Left lobe of liver (tissue), 2 donors: Measurements from ENCODE around the gene FADS2. TPM values are rescaled to one million over a fixed set of nuclear protein-coding genes. Genes with fewer than 3 reads are reported as not detected.
"Not testable (repeated sequence)": the region's sequence is repeated elsewhere in the genome, so short reads cannot be mapped to it uniquely, and the experiment has no call there.

Experiments used
- ATAC-seq: fragments of 200-7000 bp; cut with Tn5 transposase; one replicate; pipeline ENCODE4 v1.9.1; 2020; ENCODE audit warnings: mild to moderate bottlenecking, moderate library complexity
- DNase-seq: peaks from one replicate; pipeline ENCODE4 v3.0.0-alpha.2; 2020; ENCODE audit warnings: low spot score
- total RNA-seq: library from RNA; stranded (reverse); gene quantifications from one replicate; pipeline ENCODE4 v1.2.1, GENCODE V29; 2021
- donor health status: DM: no; HTN: no; CAD: no; lungs with moderate emphysema.
- donor health status: DM: no; HTN: yes; CAD: no.

The FADS2 gene
- total RNA-seq, 1 donor from 2014 or later, result 113 TPM

DNA sequence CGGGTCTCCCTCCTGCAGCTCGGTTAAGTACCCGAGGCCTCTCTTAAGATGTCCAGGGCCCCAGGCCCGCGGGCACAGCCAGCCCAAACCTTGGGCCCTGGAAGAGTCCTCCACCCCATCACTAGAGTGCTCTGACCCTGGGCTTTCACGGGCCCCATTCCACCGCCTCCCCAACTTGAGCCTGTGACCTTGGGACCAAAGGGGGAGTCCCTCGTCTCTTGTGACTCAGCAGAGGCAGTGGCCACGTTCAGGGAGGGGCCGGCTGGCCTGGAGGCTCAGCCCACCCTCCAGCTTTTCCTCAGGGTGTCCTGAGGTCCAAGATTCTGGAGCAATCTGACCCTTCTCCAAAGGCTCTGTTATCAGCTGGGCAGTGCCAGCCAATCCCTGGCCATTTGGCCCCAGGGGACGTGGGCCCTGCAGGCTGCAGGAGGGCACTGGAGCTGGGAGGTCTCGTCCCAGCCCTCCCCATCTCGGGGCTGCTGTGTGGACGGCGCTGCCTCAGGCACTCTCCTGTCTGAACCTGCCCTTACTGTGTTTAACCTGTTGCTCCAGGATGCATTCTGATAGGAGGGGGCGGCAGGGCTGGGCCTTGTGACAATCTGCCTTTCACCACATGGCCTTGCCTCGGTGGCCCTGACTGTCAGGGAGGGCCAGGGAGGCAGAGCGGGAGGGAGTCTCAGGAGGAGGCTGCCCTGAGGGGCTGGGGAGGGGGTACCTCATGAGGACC is 38.3 kb downstream of the FADS2 start:
- ATAC-seq, result no peak
- no peak for DNase-seq

DNA sequence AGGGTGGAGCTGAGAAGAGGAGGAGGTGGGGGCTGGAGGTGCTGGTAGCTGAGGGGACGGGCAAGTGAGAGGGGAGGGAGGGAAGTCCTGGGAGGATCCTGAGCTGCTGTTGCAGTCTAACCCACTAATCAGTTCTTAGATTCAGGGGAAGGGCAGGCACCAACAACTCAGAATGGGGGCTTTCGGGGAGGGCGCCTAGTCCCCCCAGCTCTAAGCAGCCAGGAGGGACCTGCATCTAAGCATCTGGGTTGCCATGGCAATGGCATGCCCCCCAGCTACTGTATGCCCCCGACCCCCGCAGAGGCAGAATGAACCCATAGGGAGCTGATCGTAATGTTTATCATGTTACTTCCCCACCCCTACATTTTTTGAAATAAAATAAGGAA is 38.9 kb downstream of the FADS2 start:
- ATAC-seq, result no peak
- no peak for DNase-seq

DNA sequence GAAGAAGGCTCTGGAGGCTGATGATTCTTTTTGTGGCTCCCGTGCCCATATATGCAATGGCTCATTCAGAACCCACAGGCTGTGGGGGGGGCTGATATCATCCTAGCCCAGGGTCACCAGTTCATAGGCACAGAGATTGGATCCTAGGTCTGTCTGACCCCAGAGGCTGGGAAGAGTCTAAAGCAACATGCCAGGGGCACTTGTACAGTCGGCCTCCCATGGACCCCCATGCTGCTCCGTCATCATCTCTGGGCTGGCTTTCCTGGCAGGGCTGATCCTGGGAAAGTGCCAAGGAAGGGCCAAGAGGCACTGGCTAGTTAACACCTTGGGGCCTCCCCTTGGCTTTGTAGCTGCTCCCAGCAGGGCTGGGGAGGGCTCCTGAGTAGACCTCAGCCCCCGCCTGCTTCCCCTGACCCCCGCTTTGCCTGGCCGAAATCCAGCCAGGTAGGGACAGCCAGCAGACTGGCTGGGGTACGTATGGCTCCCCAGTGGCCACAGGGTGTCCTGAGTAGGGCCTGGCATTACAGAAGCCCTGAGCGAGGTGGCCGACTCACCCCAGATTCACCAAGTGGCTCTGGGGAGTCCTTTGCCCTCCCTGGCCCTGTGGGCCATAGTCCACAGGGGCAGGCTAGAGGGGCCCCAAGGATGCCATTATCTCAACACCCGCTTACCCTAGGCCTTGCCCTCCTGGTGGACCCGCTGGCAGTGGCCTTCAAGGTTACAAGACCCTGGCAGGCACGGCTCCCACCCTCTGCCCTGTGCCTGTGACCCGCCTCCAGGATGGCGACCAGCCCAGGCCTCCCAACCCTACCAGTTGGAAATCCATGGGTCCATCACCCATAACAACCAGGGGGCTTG is 40.7 kb downstream of the FADS2 start:
- ATAC-seq, result no peak
- no peak for DNase-seq

DNA sequence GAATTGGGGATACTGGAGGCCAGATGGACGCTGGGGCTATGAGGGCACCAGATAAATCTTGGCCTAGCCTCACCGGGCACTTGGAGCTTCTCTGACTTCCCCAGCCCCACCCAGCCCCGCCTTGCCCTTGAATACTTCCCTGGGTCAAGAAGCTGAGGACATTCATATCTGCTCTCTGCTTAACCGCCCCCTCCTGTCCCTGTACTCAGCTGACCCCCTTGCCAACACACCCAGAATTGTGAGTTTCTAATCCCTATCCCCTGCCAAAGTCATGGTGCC is 41.3 kb downstream of the FADS2 start:
- no peak for DNase-seq

DNA sequence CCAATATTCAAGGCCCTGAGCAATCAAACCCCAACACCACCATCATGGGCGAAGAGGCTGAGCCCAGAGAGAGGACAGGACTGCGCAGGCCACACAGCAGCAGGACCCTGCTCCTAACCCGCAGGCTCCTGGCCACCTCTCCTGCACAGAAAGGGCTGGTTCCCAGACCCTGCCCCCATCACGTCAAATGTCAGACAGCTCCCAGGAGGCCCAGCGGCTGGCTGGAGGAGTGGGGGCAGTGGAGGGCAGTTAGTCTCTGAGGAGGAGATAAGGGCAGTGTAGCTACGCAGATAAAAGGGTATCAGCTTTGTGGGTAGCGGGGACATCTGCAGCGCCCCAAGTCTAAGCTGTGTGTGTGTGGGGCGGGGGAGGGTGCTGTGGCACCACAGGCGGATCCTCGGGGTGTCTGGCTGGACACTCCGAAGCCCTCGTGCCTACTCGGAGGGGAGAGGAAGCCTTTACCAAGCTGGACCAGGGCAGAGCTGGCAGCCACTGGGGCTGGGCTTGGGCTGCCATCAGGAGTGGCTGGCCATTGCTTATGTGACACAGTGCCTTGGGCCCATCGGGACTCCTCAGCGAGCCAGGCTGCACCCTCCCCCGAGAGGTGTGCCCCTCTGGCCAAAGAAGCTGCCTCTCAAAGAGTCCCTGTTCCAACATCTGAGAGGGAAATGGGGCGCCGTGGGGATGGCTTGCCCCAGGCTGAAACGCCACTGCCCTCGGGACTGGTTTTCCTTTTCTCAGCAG is 41.8 kb downstream of the FADS2 start:
- DNase-seq (no peak), ATAC-seq (no peak)

More for the DNA sequence above, 41.3 kb downstream of the FADS2 start:
- no peak for ATAC-seq

DNA sequence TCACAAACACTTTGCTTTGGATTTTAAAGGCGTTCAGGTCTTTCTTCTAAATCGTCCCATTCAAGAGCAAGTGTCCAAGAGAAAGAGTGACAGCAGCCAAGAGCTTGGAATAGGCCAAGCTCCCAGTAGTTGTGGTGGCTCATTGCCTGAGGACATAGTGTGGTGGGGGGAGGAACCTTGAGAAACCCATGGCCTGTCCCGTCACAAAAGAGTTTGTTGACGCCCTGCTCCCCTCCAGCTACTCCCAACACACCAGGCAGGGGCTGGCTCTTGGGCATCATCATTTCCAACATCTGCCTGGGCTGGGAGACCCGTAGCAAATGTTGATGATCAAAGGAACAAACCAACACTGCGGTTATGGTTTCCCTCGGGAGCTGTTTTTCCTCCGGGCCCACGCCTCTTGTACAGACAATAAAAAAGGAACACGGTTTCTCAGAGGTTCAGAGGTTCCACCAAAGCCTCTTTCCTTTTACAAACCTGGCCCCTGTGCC is 42.5 kb downstream of the FADS2 start:
- DNase-seq (no peak), ATAC-seq (no peak)

DNA sequence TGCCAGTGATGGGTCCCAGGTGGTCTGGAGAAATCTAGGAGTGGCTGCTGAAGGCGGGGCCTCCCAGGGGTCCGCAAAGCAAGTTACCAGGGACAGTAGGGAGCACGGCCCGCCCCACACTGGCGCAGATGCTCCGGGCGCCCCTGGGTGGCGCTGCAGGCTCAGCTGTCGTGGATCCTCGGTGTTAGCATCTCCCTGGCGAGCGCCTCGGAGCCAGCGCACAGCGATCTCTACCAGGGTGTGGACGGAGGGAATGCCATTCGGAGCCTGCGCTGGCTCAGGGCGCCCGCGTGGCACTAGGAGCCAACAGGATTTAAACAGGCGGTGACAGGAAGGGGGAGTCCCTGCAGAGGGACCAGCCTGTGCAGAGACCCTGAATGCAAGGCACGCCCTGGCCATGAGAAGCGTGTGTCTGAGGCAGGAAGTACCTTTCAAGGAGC is 43.1 kb downstream of the FADS2 start:
- DNase-seq, result no peak
- ATAC-seq, result peak; percentile 87

DNA sequence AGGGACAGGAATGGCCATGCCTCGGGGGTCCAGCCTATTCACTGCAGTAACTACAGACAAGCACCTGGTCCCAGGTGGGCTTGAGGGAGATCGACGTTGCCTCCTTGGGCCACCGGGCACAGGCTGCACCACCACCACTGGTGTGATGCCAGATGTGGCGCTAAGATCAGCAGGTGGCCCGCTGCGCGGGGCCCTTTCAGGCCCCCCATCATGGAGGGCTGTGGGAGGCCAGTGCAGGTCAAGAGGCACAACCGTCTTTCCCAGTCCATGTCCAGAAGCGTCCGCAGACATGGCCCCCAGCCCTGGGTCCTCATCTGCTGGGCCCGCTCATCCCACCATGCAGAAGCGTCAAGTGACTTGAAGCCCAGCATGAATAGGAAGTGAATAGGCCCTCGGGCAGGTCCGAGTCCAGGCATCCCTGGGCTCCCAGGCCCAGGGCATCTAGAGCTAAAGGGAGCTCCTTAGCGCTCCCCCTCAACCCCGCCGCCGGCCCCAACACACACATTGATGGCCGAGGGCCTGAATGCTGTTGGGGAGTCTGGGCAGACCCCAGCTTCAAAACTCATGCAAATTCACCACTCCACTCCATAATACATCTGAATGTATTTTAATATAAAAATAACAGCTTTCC is 45.0 kb downstream of the FADS2 start:
- ATAC-seq (no peak), DNase-seq (no peak)

DNA sequence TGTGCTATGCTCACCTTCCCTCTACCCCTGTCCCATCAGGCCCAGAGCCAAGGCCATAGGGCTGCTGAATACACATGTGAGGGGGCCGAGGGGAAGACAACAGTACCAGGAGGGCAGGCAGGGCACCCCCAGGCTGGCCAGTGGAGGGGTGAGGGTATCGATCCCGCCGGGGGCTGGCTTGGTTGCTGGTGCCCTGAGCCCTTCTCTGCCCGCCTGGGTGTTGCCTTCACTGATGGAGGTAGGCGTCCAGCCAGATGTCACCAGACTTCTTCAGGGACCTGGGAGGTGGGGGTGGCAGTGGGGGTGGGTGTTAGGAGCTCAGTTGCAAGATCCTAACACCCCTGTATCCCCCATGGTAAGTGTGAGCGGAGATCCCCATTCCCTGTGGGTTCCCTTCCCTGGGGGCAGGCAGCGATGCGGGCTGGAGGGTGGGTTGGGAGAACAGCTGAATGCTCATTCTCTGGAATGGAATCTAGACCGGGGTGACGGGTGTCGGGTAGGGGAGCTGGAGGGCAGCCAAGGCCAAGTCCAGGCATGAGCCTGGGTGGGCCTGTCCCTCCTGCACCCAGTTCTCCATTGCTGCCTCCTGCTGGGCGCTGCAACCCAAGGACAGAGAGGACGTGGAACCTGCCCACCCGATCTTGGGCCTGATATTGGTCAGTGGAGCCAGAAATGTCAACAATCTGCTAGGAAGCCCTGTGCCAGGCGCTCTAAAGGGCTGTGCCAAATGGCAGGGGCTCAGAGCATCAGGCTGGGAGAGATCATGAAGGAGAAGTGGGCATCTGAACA is 45.7 kb downstream of the FADS2 start:
- DNase-seq (no peak), ATAC-seq (no peak)

DNA sequence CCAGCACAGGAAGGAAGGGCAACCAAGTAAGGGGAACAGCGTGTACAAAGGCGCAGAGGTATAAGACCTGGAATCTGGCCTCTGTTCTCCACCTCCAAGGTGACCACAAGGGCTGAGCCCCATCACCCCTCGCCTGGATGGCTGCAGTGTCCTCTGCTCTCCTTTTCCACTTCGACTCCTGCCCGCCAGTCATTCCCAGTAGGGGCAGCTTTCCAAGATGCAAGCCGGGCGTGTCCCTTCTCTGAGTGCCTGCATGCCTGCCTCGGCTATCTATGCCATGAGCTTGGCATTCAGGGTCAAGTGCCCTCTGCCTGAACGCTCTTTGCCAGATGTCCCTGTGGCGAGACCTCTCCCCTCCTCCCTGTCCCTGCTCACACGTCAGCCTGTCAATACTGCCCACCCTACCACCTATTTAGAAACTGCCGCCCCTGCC is 46.3 kb downstream of the FADS2 start:
- DNase-seq (no peak), ATAC-seq (no peak)

DNA sequence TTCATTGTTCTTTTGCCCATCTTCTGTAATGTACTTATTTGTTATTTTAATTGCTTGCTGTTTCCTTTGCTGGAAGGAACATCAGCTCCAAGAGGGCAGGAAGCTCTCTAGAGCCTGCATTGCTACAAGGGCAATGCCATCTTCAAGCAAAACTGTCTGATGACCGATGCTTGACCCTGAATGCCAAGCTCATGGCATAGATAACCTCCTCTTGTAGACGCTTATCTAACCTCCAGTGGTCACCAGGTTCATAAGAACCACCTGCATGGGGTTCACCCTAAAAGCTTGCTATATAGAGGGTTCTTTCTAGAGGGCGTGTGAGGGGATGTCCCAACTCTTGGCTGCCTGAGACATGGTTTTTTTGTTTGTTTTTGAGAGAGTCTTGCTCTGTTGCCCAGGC is 46.8 kb downstream of the FADS2 start:
- DNase-seq (no peak), ATAC-seq (no peak)

DNA sequence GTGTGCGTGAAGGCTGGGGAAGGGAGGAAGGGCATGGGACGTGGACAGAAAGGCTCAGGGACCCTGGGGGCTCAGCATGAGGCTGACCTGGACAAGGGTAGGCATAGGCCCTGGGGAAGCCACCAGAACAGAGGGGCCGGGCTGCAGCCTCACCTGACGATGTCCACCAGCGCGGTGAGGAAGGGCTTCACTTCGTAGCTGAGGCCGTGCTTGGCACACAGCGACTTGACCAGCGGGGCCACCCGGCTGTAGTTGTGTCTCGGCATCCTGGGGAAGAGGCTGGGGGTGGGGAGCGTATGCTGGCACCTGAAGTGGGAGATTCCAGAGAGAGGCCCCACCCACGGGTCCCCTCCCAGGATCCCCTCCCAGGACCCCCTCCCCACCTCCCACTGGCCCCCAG is 47.6 kb downstream of the FADS2 start:
- DNase-seq (no peak), ATAC-seq (no peak)

DNA sequence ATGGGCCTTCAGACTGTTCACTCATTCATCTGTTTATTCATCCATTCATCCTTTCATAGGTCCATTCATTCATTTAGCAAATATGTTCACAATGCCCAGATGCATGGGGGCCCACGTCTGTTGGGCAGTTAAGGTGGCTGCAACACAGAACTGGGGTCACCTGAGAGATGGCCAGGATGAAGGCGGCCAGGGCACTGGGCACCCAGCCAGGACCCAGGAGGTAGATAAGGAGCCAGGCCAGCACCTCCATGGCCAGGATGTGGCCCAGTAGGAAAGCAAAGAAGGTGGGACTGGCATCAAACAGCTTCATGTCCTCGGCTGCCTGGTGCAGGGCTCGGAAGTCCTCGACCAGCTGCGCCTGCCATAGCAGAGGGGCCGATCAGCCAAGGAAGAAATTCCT is 51.1 kb downstream of the FADS2 start:
- ATAC-seq (no peak), DNase-seq (no peak)

DNA sequence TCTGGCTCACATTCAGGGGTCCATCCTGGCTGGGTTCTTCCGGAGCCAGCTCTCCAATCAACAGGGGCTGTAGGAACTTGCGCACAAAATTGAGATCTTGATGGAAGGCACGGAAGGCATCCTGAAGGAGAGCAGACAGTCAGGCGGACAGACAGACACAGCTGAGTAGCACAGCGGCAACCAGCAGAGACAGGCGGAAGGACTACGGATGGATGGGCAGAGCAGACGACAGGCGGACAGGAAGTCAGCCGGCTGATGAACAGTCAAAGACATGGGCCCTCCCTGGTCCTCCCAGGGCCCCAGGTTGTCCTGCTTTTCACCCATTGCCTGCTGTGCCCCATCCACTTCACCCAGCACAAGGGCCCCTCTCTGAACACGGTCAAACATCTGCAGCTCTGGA is 51.9 kb downstream of the FADS2 start:
- no peak for DNase-seq
- ATAC-seq, result no peak

DNA sequence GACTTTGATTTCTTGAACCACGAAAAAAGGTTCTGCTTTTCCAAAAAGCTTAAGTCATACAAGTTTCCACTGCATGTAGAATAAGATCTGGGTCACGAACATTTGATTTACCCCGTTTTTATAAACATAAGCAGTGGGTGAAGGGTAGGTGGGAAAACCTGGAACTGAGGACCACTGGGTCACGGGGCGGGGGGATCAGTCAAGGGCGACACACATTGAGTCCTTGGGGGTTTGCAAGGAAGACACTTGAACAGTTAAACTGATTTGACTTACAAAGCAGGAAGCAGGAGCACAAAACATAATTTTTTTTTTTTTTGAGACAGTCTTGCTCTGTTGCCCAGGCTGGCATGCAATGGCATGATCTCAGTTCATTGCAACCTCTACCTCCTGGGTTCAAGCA is 52.4 kb downstream of the FADS2 start:
- ATAC-seq, result no peak
- no peak for DNase-seq

DNA sequence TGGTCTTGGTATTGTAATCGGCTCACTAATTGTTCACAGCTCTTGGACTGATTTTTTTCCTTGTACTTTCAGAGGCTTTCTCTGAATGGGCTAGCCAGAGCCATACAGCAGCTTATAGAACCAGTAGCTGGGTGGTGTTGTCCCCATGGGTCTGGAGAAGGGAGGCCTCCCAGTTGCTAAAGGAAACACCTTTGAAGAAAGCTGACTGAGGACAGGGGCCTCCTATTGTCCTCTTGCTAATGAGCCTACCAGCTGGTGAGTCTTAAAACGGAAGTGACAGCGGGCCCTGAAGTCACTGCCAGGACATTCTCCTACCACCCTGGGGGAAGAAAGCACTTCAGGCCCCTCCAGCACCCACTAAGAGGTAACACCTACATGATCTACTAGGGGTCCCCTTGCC is 53.3 kb downstream of the FADS2 start:
- ATAC-seq, result no peak
- no peak for DNase-seq

DNA sequence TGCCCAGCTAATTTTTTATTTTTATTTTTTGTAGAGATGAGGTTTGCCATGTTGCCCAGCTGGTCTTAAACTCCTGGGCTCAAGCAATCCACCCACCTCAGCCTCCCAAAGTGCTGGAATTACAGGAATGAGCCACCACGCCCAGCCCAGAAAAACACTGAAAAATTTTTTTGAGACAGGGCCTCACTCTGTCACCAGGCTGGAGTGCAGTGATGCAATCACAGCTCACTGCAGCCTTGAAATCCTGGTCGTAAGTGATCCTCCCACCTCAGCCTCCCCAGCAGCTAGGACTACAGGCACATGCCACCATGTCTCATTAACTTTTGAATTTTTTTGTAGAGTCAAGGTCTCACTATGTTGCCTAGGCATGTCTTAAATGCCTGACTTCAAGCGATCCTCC is 54.2 kb downstream of the FADS2 start:
- DNase-seq, ATAC-seq: not testable (repeated sequence)

DNA sequence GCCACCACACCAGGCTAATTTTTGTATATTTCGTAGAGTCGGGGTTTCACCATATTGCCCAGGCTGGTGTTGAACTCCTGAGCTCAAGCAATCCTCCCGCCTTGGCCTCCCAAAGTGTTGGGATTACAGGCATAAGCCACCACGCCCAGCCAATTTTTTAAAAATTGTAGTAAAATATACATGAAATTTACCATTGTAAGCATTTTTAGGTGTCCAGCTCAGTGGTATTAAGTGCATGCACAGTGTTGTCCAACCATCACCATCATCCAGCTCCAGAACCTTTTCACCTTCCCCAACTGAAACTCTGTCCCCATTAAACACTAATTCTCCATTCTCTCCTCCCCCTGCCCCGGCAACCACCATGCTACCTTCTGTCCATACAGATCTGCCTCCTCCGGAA is 54.8 kb downstream of the FADS2 start:
- no peak for ATAC-seq
- DNase-seq, result no peak

DNA sequence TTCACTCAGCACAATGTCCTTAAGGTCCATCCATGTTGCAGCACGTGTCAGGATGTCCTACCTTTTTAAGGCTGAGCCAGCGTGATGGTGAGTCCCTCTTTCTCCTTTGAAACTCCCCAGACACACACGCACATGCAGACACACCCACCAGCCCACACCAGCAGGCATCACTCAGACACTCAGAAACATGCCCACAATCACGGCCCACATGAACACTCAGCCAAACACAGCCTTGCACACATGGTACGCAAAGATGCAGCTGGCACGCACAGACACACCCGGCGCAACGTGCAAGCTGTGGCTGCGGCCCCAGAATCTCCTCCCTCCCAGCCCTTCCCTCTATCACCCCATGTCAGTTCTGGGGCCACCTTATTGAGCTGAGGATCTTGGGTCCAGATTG is 55.2 kb downstream of the FADS2 start:
- DNase-seq, result no peak
- no peak for ATAC-seq

DNA sequence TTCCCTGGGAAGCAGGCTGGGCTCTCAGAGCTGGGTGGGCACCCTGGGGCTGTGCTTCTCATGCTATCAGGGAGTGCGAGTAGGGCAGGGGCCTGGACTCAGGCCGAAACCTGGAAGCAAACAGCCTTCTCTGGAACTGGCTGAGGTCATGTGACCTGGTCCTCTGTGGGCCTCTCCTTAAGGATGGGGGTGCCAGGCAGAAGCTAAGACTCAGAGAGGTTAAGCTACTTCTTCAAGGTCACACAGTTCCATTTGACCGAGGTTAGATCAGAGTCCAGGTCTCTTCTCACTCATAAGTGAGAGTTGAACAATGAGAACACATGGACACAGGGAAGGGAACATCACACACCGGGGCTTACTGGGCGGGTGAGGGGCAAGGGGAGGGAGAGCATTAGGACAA is 55.8 kb downstream of the FADS2 start:
- no peak for ATAC-seq
- DNase-seq, result no peak
